Measurements from ENCODE around the gene KRTAP9-7. TPM values are rescaled to one million over a fixed set of nuclear protein-coding genes. Genes with fewer than 3 reads are reported as not detected.

The KRTAP9-7 gene
- total and polyA plus RNA-seq, 2 of the 4 experiments (the other 2 are of a cell fraction) = not detected

DNA sequence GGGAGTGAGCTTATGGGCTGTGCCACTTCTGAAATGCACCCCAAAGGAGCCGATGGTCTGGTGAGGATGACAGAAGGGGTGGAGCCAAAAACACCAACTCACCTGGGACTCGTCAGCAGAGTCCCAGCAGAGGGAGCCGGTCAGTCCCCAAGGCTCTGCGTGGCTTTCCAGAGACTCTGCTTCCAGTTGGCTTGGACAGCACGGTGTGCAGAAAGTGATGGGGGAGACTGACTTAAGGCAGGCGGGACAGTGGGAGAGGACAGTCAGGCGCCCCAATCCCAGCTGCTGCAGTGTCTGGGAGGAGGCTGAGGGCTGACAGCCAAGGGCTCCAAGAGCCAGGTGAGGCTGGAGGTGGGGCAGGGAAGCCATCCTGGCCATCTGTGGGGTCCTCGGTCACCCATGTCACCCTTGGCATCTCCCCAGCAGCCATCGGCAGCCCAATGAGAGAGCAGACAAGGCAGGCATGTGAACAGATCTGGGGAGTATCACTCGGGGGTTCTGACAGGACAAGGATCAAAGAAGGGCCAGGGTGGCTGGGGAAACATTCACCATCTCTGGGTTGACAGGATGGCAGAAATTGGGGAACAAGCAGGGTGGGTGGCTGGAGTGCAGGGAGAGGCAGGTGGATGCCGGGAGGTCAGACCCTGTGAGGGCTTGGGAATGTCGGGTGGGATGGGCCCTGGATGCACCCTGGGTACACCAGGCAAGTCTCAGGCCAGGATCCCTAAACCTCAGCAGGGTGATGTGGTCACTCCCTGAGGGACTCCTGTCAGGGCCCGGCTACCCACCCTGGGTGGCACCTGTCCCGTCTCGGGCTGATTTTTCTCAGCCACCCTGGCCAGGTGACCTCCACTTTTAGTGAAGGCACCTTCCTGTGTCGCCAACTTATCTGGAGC lies 48.9 kb downstream of the KRTAP9-7 start:
- H3K4me2 ChIP-seq (ENCODE audit: low read depth, low read length) = no peak overlapping the region
- H3K4ac ChIP-seq (ENCODE audit: low read depth, low read length) = peak overlapping the region; percentile 72
- H3K9ac ChIP-seq (ENCODE audit: low read depth, low read length) = no peak overlapping the region
- no peak overlapping the region for H3K27ac ChIP-seq (ENCODE audit: insufficient read depth, low read length)
- H2BK15ac ChIP-seq (ENCODE audit: low read depth, low read length) = peak overlapping the region; percentile 44; the same call in 2 of the 3 replicates
- ChIA-PET POLR2A (ENCODE audit: unreplicated experiment) (no interaction called here), CTCF (interaction anchor here (0.6 to 0.9 kb wide), 2 partner anchors 224 to 468 kb away, joined by 3 read pairs; no protein-coding TSS in a partner anchor)
- H3K79me1 ChIP-seq (ENCODE audit: low read depth in 1 of 2, low read length in 2 of 2) = no peaks in the 10 kb centered on the region
- DNase-seq = peak; percentile 8
- H3K23ac ChIP-seq (ENCODE audit: low read depth, low read length) = no peak overlapping the region
- intact Hi-C loops (cut with micrococcal nuclease) = loop anchor here (5.0 kb wide), 2 partner anchors 262 to 323 kb away; partner anchors contain the start of gene KRTAP2-3
- H3K9me3 ChIP-seq (ENCODE audit: control insufficient read depth, insufficient read depth, low read length) = peaks cover 4% of the 10 kb centered on the region; the same call in 1 of the 2 replicates
- H2BK20ac ChIP-seq (ENCODE audit: low read depth, low read length) = peak overlapping the region; percentile 84; the same call in 1 of the 2 replicates
- H2AFZ ChIP-seq (replicated peaks; ENCODE audit: low read length, poor library complexity) = peak overlapping the region; percentile 51
- dilution Hi-C loops (cut with HindIII; ENCODE audit: low sequenced_read_pairs, unreplicated experiment) = no loop called here
- BruUV-seq (replicated peaks) = no TSS peak
- TF ChIP-seq, protein P1, sequence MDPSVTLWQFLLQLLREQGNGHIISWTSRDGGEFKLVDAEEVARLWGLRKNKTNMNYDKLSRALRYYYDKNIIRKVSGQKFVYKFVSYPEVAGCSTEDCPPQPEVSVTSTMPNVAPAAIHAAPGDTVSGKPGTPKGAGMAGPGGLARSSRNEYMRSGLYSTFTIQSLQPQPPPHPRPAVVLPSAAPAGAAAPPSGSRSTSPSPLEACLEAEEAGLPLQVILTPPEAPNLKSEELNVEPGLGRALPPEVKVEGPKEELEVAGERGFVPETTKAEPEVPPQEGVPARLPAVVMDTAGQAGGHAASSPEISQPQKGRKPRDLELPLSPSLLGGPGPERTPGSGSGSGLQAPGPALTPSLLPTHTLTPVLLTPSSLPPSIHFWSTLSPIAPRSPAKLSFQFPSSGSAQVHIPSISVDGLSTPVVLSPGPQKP (IDR thresholded peaks at IDR 0.05; ENCODE audit: borderline replicate concordance, low read depth, low read length) = no peak
- no peak for TF ChIP-seq FOS (IDR thresholded peaks at IDR 0.05; ENCODE audit: low read depth, low read length)
- TF ChIP-seq MAFK (IDR thresholded peaks at IDR 0.05; ENCODE audit: low read depth, low read length) = no peak
- TF ChIP-seq, protein P2, sequence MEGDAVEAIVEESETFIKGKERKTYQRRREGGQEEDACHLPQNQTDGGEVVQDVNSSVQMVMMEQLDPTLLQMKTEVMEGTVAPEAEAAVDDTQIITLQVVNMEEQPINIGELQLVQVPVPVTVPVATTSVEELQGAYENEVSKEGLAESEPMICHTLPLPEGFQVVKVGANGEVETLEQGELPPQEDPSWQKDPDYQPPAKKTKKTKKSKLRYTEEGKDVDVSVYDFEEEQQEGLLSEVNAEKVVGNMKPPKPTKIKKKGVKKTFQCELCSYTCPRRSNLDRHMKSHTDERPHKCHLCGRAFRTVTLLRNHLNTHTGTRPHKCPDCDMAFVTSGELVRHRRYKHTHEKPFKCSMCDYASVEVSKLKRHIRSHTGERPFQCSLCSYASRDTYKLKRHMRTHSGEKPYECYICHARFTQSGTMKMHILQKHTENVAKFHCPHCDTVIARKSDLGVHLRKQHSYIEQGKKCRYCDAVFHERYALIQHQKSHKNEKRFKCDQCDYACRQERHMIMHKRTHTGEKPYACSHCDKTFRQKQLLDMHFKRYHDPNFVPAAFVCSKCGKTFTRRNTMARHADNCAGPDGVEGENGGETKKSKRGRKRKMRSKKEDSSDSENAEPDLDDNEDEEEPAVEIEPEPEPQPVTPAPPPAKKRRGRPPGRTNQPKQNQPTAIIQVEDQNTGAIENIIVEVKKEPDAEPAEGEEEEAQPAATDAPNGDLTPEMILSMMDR (conservative IDR thresholded peaks at IDR 0.05; ENCODE audit: low read depth, low read length) = peak; percentile 27
- TF ChIP-seq NFE2L2 (IDR thresholded peaks at IDR 0.05; ENCODE audit: low read depth, low read length) = no peak
- TF ChIP-seq RAD21 (IDR thresholded peaks at IDR 0.05; ENCODE audit: low read length) = no peak; the same call in 1 of the 2 replicates
- peak overlapping the region; percentile 15 for H2BK5ac ChIP-seq (ENCODE audit: low read depth, low read length, poor library complexity, severe bottlenecking)
- H3K9me1 ChIP-seq (ENCODE audit: insufficient read depth, low read length) = peaks cover 3% of the 10 kb centered on the region; the same call in 1 of the 2 replicates
- H3K27me3 ChIP-seq (ENCODE audit: control insufficient read depth, insufficient read depth, low read length) = no peaks in the 10 kb centered on the region
- H3K36me3 ChIP-seq (ENCODE audit: control insufficient read depth, insufficient read depth, low read length) = no peaks in the 10 kb centered on the region
- H4K20me1 ChIP-seq (ENCODE audit: insufficient read depth, low read length) = no peaks in the 10 kb centered on the region
- no peak overlapping the region for H3K56ac ChIP-seq (ENCODE audit: extremely low read depth, insufficient read depth, low read length)
- no peak overlapping the region for H4K5ac ChIP-seq (ENCODE audit: low read depth, low read length)
- peak overlapping the region; percentile 76 for H2AK5ac ChIP-seq (ENCODE audit: low read depth, low read length)
- no peak overlapping the region for H3K14ac ChIP-seq (replicated peaks; ENCODE audit: low read depth, low read length)
- 87% methylated on average over 13 of the region's 16 CpGs; no CpG with 5 or more reads in 1 of the 2 experiments for WGBS, 2 experiments (ENCODE audit: extremely low coverage in 2 of 2, insufficient read length in 1 of 2)
- H3K4me1 ChIP-seq (ENCODE audit: control insufficient read depth, insufficient read depth, low read length) = peaks cover 2% of the 10 kb centered on the region
- ATAC-seq (ENCODE audit: low read depth) = no peak
- H4K91ac ChIP-seq (ENCODE audit: insufficient read depth, low read depth, low read length) = peak overlapping the region; percentile 85
- H2AK9ac ChIP-seq (replicated peaks; ENCODE audit: low read depth, low read length, poor library complexity) = peak overlapping the region; percentile 63
- H2BK120ac ChIP-seq (ENCODE audit: low read depth, low read length) = peak overlapping the region; percentile 73
- in situ Hi-C loops (cut with MboI; ENCODE audit: low sequenced_read_pairs) = loop anchor here (5.0 kb wide), 1 partner anchor 417 kb away; no protein-coding TSS in a partner anchor
- H4K8ac ChIP-seq (ENCODE audit: low read depth in 2 of 2, low read length in 2 of 2) = peak overlapping the region in 1 of 2 experiments; percentile 26; a peak in 1 of 4 replicates
- no peak overlapping the region for H3K18ac ChIP-seq (ENCODE audit: low read depth, low read length)
- H3K4me3 ChIP-seq (ENCODE audit: insufficient read depth, low read depth, low read length) = no peak overlapping the region
